ENCODE results near the gene CNPY1.

Gene CNPY1

DNA sequence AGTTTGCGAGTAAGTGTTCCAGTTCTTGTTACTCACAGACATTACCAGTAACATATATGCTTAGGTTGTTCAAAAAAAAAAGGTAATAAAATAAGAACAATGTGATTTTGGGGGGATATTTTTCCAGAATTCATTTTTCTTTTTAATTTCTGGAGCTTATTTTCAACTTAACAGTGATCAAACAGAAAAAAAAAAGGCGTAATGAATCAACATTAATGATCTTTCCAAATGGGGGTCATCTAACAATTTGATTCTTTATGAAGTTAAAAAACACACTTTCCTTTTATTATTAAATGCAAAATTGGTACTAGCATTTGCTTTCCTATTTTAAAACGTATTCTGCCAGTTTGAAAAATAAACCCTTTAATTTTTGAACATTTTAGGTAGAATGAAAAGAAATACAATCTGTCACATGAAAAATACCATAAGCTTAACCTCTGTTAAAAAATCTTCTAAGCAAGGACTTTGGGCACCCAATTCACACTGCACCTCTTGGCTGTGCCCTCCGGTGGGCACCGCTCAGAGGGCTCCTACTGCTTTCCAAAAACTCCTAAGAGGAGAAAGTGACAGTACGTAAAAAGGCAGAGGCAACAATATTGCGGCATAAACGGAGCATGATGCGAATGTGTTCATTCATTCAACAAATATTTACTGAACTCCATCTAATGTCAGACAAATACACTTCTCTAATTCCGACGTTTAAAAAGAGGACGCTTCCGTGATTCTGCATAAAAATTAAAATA, 32.6 kb downstream of the CNPY1 start:
- no peak for DNase-seq (ENCODE audit: low read depth, low spot score)

DNA sequence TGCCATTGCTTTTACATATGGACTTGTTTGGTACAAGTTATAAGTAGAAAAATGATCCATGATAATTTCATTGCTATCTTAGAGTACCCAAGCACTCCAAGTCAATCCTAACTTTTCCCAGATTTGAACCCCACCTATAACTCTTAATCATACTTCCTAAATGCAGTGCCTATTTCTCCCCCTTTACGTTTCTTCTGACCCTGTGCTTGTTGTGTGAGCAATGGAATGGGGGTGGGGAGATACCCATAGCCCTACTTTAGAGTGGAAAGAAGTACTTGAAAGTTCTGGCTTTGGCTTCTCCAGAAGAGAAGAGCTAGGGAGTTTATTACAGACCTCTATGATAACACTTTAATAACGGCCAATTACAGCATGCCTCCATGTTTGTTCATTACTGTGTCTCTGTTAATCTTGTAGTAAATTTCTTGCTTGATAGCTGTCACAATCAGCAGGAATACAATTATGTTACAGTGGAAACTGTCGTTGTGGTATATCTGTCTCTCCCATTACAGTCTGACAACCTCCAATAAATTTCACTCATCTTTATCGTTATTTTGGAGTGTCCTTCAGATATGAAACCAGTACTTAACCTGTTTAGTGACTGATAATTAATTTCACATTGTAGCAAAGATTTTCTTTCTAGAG, 34.0 kb downstream of the CNPY1 start:
- no peak for DNase-seq (ENCODE audit: low read depth, low spot score)

DNA sequence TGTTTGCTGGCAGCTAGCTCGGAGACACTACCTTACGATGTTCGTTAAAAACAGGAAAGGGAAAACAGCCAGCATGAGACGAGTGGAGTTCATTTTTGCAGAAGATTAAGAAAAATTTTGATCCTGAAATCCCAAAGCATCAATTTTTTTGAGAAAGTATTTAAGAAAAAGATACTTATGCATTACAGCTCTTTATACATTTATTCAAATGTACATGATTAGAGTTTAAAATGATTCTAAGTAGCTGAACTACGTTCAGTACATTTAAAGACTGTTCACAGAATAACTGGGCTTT, 34.7 kb downstream of the CNPY1 start:
- DNase-seq (ENCODE audit: low read depth, low spot score): no peak

DNA sequence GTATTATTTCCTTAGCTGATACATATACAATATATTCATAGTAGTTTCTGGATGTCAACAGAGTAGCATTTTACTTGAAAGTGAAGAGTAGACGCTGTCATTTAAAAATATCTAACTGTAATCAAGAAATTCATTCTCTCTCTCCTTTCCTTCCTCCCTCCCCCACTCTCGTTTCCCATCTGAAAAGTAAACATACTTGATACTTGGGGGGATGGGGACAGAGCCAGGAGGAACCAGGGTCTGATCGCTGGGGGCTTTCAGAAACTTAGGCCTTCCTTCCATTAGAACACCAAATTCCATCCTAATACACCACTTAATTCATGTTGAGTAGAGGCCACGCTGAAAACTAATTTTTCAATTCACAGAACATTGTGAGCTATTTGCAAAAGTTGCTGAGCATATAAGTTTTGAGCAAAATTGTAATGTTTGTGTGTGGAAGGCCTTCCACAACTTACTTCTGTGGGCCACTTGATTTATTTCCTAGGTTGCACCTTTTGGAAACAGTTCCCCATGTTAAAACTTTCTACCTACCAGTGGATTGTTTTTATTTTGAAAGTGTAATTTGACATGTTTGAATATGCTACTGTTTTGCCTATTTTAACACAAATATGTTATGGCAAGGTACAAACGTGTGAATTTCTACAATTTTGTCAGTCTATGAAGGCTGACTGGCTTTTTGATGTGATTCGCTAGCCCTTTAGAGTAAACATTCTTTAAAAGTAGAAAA, 35.2 kb downstream of the CNPY1 start:
- no peak for DNase-seq (ENCODE audit: low read depth, low spot score)

DNA sequence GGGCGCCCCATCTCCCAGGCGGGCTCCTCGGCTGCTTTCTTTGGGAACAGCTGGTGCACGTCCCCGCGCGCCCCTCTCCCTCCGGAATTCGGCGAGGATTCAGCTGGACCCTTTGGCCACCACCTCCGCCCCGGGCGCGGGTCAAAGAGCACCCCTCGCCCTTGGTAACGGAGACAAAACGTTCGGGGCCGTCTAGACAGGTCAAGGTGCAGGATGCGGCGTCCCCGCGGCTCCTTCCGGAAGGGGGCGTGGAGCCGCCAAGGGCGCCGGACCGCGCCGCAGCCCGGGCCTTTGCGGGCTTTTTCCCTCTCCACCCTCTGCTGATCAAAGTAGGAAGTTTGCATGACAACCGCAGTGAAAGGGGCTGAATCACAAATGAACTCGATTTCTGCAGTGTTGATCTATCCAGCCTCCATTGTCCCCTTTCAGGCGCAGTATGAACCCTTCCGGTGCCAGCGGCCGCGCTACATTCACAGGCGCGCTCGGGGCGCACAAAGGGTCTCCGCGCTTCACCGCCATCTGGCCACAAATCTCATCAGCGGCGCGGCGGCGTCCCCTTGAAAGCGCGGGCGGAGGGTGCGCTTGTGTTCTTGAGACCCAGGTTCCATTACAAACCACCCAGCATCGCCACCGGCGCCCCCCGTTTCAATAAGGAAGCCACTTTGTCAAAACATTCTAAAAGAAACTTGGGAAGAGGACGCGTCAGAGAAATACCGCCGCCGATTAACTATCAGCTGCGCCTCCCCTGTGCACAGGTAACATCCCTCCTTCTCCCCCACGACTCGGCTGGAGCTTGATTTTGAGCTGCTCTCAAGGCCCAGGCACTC, 36.4 kb downstream of the CNPY1 start:
- DNase-seq (ENCODE audit: low read depth, low spot score): peak; percentile 86

DNA sequence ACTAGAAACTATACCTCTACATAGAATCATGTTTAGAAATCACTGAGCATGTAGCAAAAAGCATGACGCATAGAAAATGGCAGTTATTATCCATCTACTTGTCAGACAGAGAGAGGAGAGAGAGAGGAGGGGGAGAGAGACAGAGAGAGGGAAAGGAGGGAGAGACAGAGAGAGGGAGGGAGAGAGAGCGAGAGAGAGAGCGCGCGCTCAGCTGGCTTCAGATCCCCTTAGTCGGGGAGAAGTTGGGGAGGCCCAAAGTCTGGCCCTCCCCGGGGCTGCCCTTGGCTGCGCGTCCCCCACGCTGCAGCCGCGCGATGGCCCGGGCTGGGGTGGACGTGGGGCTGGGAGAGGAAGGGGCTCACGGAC, 37.0 kb downstream of the CNPY1 start:
- DNase-seq (ENCODE audit: low read depth, low spot score): no peak

DNA sequence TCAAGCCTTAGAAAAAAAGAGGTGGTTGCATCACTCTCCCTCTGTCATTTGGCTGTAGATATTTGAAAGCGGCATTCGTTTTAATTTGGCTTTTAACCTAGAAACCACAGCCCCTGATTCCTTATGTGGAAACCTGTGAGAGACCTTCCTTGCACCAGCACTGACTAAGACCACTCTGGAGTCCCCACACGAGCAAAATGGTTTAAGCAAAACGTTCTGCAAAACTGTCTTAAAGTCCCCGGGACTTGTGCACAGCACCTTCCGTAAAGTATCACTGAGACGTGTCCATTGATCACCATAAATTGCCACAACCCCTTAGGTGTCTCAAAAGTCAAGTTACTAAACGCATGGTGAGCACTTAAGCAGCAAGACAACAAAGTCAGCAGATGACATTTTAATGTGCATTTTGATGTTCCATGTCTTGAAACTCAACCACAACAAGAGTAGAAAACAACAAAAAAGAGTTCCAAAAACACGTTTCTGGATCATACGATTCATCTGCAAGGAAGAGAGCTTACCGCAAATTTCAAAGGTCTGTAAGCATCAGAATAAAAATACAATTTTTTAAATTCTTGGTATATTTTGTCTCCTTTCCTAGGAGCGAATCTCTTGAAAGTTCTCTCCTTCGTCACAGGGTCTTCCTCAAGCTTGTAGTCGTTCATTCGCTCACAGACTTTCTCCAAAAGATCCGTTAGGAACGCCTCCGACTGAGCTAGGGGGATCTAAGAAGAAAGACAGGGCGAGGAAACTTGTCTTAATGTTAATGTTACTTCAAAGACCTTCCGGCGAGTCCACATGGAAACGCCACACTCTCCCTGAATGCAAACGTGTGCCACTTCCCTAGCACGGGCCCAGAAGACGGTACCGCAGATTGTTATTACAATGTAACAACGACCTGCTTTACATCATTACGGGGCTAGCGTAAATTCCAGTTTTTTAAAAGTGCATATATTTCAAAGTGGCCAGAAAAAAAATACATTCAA, 37.7 kb downstream of the CNPY1 start:
- DNase-seq (ENCODE audit: low read depth, low spot score): peak; percentile 37

DNA sequence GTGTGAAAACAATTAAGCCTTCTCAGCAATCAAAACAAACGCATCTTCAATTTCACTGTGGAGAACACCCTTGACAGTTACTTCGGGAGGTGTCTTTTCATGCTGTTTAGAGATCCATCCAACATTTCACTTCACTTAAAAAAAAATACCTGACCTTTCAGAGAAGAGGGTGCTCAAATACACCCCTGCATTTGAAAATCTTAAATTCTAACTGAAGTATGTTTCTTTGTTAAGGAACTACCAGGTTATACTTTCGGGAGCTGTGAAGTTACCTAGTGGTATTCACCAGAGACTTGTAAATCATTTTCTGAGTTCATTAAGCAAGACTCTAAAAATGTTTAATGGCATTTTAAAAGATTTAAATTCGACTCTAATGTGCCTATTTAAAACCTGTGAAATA, 38.8 kb downstream of the CNPY1 start:
- no peak for DNase-seq (ENCODE audit: low read depth, low spot score)

DNA sequence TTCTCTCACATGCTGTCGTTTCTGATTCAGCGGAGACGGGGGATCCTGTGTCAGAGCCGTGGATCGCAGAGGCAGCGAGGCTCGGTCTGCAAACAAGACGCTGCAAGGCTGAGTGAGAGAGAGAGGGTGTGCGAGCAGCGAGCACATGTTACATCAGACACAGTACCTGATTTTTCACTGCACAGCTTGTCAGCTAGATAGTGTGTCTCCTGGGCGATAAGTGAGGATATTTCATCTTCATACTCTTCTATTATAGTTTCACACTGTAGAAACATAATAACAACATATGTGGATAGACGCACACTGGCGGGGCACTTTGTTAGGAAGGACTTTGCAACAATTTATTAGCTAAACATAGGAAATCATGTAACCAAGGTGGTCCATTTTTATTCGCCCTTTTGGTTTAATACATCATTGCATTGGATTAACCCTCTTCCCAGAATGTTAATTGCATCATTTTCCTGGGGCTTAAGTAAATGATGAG, 39.5 kb downstream of the CNPY1 start:
- DNase-seq (ENCODE audit: low read depth, low spot score): peak; percentile 71

DNA sequence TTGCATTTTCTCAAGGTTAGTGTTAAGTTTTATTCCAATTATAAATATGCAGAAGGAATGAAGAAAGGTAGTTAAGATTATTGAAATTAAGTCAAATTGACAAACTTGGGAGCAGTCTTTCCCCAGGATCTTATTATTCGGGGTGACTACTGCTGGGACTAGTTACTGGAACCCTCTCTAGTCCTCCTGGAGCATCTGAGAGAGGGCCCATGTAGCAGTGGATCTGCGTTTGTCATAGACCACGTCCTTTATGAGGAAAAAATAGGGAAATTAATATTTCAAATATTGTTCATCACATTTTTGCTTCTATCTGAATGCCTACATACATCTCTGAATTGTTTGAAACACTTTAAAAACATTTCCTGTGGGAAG, 41.0 kb downstream of the CNPY1 start:
- no peak for DNase-seq (ENCODE audit: low read depth, low spot score)

DNA sequence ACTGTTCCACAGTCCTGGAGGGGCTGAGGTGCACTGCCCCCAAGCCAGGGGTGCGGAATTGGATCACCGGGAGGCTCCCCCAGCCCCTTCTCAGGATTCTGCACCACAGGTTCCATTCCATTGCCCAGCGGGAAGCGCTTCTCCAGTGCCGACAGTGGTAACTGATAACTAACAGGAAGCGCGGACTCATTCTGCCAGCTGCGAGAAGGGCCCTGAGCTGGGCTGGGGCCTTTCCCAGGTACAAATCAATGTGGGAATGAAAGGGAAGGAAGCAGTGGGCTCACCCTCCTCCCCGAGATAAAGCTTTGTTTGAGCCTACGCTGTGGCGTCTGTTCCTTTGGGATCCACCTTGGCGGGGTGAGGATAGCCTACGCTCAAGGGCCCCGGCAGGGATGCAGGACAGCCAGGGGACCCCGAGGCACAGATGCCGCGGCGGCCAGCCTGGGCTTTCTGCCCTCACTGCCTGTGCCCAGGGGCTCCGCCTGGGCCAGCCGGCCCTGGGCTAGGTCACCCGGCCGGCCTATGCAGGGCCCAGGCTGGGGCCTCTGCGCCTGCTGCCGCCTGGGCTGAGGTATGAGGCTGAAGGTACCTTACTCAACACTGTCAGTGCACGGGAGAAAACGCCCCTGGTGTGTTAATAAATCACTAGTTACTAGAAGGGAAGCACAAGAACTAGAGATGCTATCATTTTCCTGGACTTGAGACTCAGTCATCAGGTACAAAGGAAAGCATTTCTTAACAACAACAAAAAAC, 49.0 kb downstream of the CNPY1 start:
- no peak for DNase-seq (ENCODE audit: low read depth, low spot score)

DNA sequence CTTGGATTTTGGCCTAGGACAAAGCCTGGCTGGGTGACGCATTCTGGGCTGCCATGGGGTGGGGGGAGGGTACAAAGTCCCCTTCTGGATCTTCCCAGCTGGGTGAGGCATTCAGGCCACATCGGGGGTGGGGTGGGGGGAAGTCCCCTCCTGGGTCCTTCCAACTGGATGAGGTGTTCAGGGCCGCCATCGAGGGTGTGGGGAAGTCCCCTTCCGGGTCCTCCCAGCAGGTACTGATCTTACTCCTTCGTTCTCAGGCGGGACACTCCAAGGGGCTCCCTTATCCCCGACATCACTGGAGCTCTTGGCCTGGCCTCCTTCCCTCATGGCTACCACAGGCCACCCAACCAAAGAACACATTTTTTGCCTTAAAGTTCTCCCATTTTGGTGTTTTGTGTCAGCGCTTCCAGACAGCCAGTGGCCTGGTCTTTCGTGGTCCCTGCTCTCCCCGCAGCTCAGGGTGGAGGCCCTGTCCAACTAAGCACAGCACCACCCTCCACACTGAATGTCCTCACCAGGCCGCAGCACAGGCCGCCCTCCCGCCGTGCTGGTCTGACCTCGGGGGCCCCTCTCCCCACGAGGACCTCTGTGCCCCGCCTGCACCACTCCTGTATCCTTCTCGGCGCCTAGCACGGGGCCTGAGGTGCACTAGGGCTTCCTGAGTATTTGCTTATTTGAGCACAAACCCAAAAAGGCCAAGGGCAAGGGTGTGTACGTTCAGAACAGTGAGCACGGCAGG, 49.9 kb downstream of the CNPY1 start:
- no peak for DNase-seq (ENCODE audit: low read depth, low spot score)

DNA sequence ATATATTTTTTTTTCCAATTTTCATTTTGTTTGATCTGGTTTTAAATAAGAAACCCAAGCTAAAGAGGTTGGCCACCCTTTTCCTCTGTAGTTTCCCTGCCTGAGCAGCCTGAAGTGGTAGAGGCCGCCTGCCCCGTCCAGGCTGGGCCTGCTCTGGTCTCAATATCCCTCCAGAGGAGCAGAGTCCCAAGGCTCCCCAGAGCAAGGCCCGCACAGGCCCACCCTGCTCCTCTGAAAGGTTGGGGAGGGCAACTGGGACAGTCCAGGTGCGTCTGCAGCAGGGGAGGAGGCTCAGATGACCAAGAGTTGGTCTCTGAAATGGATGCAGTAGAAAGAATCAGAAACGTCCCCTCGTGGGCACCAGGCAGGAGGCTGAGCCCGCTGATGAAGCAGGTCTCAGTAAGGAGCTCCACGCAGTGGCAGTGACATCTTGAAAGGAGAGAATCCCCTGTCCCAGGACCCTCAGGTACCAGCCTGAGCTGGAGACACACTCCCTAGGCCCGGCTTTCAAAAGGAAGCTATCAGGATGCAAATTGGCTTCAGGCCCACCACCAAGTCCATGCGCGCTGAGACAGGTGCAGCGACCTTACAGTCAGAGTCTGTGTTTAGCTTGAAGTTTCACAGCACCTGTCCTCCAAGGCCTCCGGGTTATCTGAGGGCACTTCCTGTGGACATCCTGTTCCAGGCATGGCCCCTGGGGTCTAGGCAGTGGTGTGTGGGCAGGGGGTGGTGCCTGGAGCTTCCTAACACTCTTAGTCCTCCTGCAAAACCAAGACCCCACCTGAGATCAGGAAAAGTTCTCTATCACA, 50.7 kb downstream of the CNPY1 start:
- no peak for DNase-seq (ENCODE audit: low read depth, low spot score)

DNA sequence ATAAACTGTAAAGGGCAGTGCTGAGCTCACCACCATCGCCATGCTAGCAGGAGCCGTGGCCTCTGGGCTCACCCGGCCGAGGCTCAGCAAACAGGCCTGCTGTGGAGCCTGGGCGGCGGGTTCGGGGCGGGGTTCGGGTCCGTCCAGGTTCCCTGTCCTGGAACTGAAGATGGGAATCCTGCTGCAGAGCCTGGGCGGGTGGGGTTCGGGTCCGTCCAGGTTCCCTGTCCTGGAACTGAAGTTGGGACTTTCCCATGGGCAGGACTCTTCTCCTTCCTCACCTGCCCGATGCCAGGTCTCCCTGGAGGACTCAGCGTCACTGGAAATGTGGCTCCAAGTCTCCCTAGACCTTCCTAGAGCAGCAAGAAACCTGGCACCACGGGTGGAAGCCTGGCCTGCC, 51.8 kb downstream of the CNPY1 start:
- DNase-seq (ENCODE audit: low read depth, low spot score): no peak

DNA sequence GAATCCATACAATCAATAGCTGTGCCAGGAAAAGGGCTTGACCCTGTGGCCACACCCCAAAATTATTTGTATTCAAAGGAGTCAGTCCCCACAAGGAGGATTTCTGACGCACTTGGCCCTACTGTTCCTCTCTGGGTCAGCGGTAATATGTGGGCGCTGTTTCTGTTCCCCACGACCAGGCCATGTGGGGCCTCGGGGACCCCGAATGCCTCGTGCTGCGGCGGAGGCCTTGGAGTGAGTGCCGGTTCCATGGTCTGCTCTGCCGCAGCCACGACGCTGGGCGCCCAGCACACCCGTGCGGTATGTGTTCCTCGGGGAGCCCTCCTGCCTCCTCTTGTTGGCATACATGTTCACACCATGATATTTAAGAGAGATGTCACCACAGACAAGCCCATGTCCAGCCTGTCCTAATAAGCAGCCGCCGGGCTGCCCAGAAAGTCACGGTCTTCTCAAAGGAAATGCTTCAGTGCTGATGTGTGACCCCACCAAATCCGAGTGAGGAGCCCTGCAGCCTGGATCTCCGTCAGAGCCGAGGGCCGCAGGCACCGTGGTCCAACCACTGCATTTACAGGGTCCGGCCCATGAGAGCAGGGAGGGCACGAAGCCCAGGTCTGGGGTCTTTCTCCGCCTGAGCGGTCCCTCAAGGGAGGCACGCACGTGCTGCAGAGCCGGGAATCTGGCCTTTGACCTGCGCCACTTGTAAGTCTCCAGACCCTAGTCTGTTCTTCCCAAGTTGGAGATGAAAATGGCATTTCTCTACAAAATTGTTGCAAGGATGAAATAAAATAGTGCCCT, 52.4 kb downstream of the CNPY1 start:
- no peak for DNase-seq (ENCODE audit: low read depth, low spot score)

DNA sequence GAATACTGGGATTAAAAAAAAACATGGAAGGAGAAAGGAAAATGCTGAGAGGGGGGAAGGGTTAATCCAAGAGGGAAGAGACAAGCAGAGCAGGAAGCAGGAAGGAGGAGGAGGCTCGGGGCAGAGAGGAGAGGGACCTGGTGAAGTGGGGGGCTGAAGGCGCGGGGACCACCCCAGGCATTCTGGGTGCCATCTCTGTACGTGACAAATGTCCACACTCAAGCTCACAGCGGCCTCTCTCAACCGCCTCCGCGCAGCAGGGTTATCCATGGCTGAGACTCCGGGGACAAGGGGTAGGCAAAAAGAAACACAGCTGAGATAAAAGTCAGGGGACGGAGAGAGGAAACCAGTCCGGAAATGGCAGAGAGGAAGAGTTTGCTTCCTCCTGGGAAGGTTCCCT, 54.5 kb downstream of the CNPY1 start:
- DNase-seq (ENCODE audit: low read depth, low spot score): no peak

DNA sequence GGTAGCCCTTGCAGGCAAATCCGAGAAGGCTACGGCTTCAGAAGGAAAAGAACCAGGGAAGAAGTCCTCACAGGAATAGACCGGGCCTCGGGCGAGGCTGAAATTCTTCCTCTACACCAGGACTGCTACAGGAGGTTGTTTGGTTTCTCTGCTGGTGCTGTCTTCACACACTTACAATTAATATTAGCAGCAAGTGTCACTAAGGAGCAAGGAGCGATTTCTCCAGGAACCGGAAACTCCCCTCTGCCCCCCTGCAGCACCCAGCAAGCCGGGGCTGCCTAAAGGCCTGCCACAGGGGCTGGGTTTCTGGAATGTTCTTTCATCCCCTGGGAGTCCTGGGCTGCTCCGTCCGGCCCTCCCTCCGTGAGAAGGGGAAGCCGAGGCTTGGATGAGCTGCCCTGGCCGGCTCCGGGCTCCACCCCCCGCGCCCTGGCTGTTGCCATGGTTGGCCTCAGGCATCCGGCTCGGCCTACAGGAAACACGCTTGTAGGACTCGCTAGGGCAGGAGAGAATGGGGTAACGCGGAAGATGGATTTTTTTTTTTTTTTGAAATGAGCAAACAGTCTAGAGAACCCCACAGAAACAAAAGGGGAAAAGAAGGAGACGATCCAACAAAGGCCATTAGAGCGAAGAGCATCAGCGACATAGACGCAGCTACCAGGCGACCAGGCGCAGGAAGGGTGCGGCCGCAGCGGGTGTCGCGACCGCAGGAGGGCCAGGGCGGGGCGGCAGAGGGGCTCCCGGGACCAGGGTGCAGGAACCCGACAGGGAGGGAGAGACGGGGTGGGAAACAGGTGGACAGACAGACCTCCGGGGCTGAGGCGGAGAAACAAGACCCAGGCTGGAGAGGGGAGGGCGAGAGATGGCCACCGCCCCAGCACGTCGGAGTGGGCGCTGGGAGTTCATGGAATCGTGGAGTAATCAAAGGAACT, 55.4 kb downstream of the CNPY1 start:
- DNase-seq (ENCODE audit: low read depth, low spot score): peak; percentile 88
